HCT116 (cell line): ENCODE measurements around the gene TMEM119. TPM values are rescaled to one million over a fixed set of nuclear protein-coding genes. Genes with fewer than 3 reads are reported as not detected.

Experiments
- ATAC-seq: fragments of 200-7000 bp; cut with Tn5 transposase; 2 replicates; pipeline ENCODE4 v1.9.1; 2020; ENCODE audit warnings: mild to moderate bottlenecking, moderate library complexity
- BruUV-seq: library from RNA; stranded (reverse); fragments of 400-500 nt; replicated peaks from 2 replicates; lab custom pipeline; 2021; lab: Mats Ljungman, UMichigan
- CTCF ChIA-PET: fragments of 300-600 bp; sonication (Branson Sonifier 250); formaldehyde crosslinking; loops from one replicate; lab custom pipeline; 2021; ENCODE audit warnings: antibody characterized with exemption; lab: Charles Lee
- POLR2A ChIA-PET: fragments of 300-600, 350-600 bp; sonication (Branson Sonifier 250); formaldehyde crosslinking; loops from one replicate; lab custom pipeline; 2021; ENCODE audit warnings: antibody characterized with exemption; lab: Charles Lee
- RAD21 ChIA-PET, 2 experiments: fragments of 300-600 bp; sonication (Branson Sonifier 250); formaldehyde crosslinking; loops; one replicate each; lab custom pipeline; 2023; ENCODE audit warnings: low total read pairs in 2 of 2; ENCODE audit not compliant: uncharacterized antibody in 2 of 2, unreplicated experiment in 2 of 2, low non-redundant PET in 1 of 2; lab: Charles Lee
- DNase-seq: peaks from one replicate; pipeline ENCODE4 v3.0.0-alpha.2; 2010; ENCODE audit warnings: low read depth, low spot score
- H2AFZ ChIP-seq: fragments of 200-600 bp; shearing (Covaris generic), sonication (generic); 2 replicates; pipeline ENCODE4 v1.6.1; 2017; ENCODE audit warnings: low read depth, mixed run types, mixed read lengths, antibody characterized with exemption, low read length; ENCODE audit not compliant: poor library complexity, severe bottlenecking
- H3K27ac ChIP-seq: 2 replicates; pipeline ENCODE4 v1.5.1; 2012; ENCODE audit warnings: low read depth, low read length
- H3K27me3 ChIP-seq: fragments of 200-600 bp; sonication (generic); 2 replicates; pipeline ENCODE4 v1.6.1; 2016; ENCODE audit warnings: mixed run types, low read length, mixed read lengths; ENCODE audit not compliant: insufficient read depth
- H3K36me3 ChIP-seq, 2 experiments: fragments of 200-500 bp in 1 of 2; fragments of 200-600 bp in 1 of 2; sonication (Bioruptor generic) in 1 of 2; sonication (generic) in 1 of 2; 2 replicates each; pipeline versions ENCODE4 v1.5.1 to v1.6.1; 2014 to 2016; ENCODE audit warnings: low read length in 2 of 2, inconsistent platforms in 1 of 2, mixed read lengths in 1 of 2, mixed run types in 1 of 2; ENCODE audit not compliant: insufficient read depth in 2 of 2, control insufficient read depth in 1 of 2
- H3K4me1 ChIP-seq, 2 experiments: fragments of 200-600 bp in 1 of 2; sonication (generic) in 1 of 2; 2 replicates each; pipeline versions ENCODE4 v1.5.1 to v1.6.1; 2012 to 2017; ENCODE audit warnings: low read length in 2 of 2, inconsistent platforms in 1 of 2, mild to moderate bottlenecking in 1 of 2, mixed read lengths in 1 of 2, mixed run types in 1 of 2, moderate library complexity in 1 of 2; ENCODE audit not compliant: insufficient read depth in 2 of 2, control insufficient read depth in 1 of 2
- H3K4me2 ChIP-seq: fragments of 200-600 bp; sonication (generic); 2 replicates; pipeline ENCODE4 v1.6.1; 2017; ENCODE audit warnings: mixed run types, low read length, mixed read lengths
- H3K4me3 ChIP-seq, 2 experiments: fragments of 200-600 bp in 1 of 2; sonication (generic) in 1 of 2; replicated peaks in 1 of 2; 2 replicates each; pipeline ENCODE4 v1.5.1; 2011 to 2016; ENCODE audit warnings: low read length in 2 of 2, control low read depth in 1 of 2, low read depth in 1 of 2, mild to moderate bottlenecking in 1 of 2, mixed read lengths in 1 of 2, mixed run types in 1 of 2
- H3K79me2 ChIP-seq: fragments of 200-600 bp; sonication (generic); 2 replicates; pipeline ENCODE4 v1.6.1; 2017; ENCODE audit warnings: mild to moderate bottlenecking, mixed run types, low read length, moderate library complexity, mixed read lengths; ENCODE audit not compliant: insufficient read depth
- H3K9ac ChIP-seq: fragments of 200-600 bp; sonication (generic); 2 replicates; pipeline ENCODE4 v1.6.1; 2016; ENCODE audit warnings: low read length, mixed read lengths
- H3K9me2 ChIP-seq: fragments of 200-600 bp; sonication (generic), shearing (Covaris generic); 2 replicates; pipeline ENCODE4 v1.6.1; 2017; ENCODE audit warnings: mixed run types, mild to moderate bottlenecking, moderate library complexity; ENCODE audit not compliant: insufficient read depth
- H3K9me3 ChIP-seq, 2 experiments: fragments of 200-500 bp in 1 of 2; fragments of 200-600 bp in 1 of 2; sonication (Bioruptor generic) in 1 of 2; sonication (generic) in 1 of 2; 2 replicates each; pipeline ENCODE4 v1.6.1; 2014 to 2017; ENCODE audit warnings: low read length in 2 of 2, mixed read lengths in 2 of 2, inconsistent platforms in 1 of 2, low read depth in 1 of 2, mild to moderate bottlenecking in 1 of 2, mixed run types in 1 of 2, moderate library complexity in 1 of 2; ENCODE audit not compliant: control insufficient read depth in 1 of 2, insufficient read depth in 1 of 2
- H4K20me1 ChIP-seq: fragments of 200-600 bp; sonication (generic), shearing (Covaris generic); 2 replicates; pipeline ENCODE4 v1.6.1; 2017; ENCODE audit warnings: mixed run types, mild to moderate bottlenecking, moderate library complexity; ENCODE audit not compliant: insufficient read depth
- CBX3 ChIP-seq: IDR thresholded peaks from 2 replicates; pipeline ENCODE4 v1.6.1; 2012; ENCODE audit warnings: low read depth
- CEBPB ChIP-seq: IDR thresholded peaks from 2 replicates; pipeline ENCODE4 v1.6.1; 2012; ENCODE audit warnings: low read depth
- JUND ChIP-seq: IDR thresholded peaks from 2 replicates; pipeline ENCODE4 v1.6.1; 2012
- SIN3A ChIP-seq: IDR thresholded peaks from 2 replicates; pipeline ENCODE4 v1.6.1; 2012; ENCODE audit warnings: low read depth
- SRF ChIP-seq: IDR thresholded peaks from 2 replicates; pipeline ENCODE4 v1.6.1; 2012; ENCODE audit warnings: low read depth
- TCF7L2 ChIP-seq: IDR thresholded peaks from 2 replicates; pipeline ENCODE4 v1.7.0; 2011; ENCODE audit warnings: borderline replicate concordance, inconsistent platforms; ENCODE audit not compliant: insufficient read depth, insufficient read length; ENCODE audit errors: extremely low read depth
- intact Hi-C: fragments of 100-400 bp; cut with micrococcal nuclease; formaldehyde crosslinking; loops from 2 replicates; pipeline ENCODE4 v1.10.0; 2022
- total RNA-seq: library from RNA; stranded (reverse); gene quantifications from one replicate; pipeline ENCODE4 v1.2.1, GENCODE V29; 2021; ENCODE audit not compliant: unreplicated experiment

The TMEM119 gene
- total RNA-seq, 1 experiment from 2014 or later: not detected

DNA sequence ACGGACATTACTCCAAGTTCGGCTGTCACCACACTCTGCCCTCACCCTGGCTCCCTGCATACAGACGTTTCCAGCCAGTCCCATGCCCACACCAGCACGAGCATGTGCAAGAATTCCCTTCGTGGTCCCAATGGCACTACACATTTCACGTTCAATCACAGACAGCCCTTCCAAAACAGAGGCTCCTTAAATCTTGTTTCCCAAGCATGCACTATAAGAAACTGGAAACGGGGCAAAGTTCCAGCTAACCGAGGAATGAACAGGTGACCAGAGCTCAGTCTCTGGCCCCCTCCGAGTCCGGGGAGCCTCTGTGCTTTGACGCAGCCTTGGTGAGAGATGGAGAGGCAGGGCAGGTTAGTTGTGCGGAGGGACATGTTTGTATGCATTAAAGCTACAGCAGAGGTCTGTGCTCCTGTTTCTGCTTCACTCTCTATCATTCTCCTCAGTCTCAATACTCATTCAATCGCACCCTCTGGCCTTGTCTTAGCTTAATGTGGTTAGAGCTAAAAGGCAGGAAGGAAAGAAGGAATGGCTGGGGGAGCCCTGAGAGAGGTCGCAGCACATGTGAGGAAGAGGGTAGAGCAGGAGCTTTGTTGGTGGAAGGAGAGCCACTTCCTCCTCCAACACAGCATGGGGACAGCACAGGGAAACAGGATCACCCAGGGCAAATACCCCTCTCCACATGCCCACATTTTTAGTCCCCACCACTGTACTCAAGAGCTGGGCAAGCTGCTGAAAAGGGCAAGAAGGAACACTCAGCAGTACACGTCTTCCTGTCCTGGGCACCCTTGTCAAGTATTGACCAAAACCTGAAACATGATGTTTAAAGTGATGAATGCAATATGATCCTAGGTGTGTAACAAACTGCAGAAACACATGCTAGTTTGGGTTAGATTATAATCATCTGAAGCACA lies 48.1 kb upstream of the TMEM119 start (continued):
- TF ChIP-seq TCF7L2: no peak
- TF ChIP-seq SRF: no peak
- TF ChIP-seq, all 23 proteins: peak for 0

DNA sequence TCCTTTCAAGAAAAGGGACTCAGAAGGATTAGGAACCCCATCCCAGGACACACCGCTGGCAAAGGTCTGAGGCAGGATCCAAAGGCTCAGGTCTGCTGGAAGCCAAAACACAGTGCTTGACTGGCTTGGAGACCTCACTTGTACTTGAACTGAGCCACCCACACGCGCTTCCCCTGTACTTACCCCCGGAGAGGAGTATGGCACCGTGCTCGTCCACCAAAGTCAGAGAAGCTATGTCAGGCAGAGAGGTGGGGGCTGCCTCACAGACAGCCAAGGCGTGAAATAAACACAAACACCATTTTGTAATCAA lies 46.9 kb upstream of the TMEM119 start:
- Histone ChIP-seq H3K4me1 (peaks cover 80 to 100% of the 10 kb centered on the region in 2 experiments), H3K4me3 (no peak overlapping the region), H3K9ac (no peak overlapping the region), H2AFZ (no peak overlapping the region), H3K9me3 (no peaks in the 10 kb centered on the region), H3K4me2 (peak overlapping the region; percentile 65), H3K9me2 (no peaks in the 10 kb centered on the region), H3K79me2 (no peaks in the 10 kb centered on the region), H3K36me3 (peaks cover 0 to 10% of the 10 kb centered on the region in 2 experiments; a peak in 2 of 4 replicates), H4K20me1 (no peaks in the 10 kb centered on the region), H3K27me3 (no peaks in the 10 kb centered on the region), H3K27ac (peak overlapping the region; percentile 49)
- POLR2A ChIA-PET: no interaction called here
- RAD21 ChIA-PET: no interaction called here
- TF ChIP-seq CEBPB (no peak), JUND (no peak), CBX3 (no peak), SIN3A (no peak), SRF (no peak)
- intact Hi-C loops: no loop called here
- ATAC-seq (no peak), DNase-seq (no peak)
- CTCF ChIA-PET: no interaction called here
- BruUV-seq: no TSS peak
